LNCAP (cell line): ENCODE results near the gene HOXA5.

Experiments used
- CTCF ChIP-seq: fragments of 450-650 bp; IDR thresholded peaks from 2 replicates; pipeline ENCODE4 v1.5.1; 2017; ENCODE audit warnings: mild to moderate bottlenecking

Gene HOXA5

GRCh38 chr7:27116962-27117886 is 26.3 kb downstream of the HOXA5 start:
- TF ChIP-seq CTCF: no peak

- no peak for TF ChIP-seq CTCF
Observed at GRCh38 chr7:27116031-27116961, 27.2 kb downstream of the HOXA5 start.

- TF ChIP-seq CTCF: no peak
Observed at GRCh38 chr7:27115221-27116026, 28.1 kb downstream of the HOXA5 start.

GRCh38 chr7:27114881-27115220 is 28.6 kb downstream of the HOXA5 start:
- TF ChIP-seq CTCF: no peak

DNA sequence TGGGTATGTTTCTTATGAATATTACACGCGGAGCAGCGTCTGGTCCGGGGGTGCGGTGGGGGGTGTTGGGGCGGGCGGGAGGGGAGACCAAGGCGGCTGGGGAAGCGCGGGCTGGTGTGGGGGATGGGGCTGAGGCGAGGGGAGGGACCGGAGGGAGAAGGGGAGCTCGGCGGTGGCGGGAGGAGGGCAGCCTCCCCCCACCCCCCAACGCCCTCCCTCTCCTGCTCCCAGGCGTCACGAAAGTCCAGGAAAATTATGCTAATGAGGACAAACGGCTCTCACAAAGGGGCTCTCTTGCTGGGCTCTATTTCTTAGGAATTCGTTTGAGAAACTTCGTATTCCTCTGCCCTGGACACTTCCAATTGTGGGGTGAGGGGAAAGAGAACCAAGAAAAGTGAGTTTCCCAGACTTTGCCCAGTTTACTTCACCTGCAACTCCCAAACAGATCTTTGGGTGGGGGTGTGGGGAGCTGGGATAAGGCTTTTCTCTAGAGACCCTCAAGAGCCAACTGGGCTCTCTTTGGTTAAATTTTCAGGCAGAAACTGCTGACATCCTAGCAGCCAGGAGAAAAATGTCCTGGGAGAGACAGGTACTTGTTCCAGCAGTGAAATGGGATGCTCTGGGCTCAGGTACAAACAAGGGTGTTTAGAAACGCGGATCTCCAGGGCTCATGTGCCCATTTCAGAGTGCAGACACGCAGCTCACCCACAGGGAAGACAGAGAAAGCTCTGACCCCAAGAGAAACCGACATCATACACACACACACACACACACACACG is 29.3 kb downstream of the HOXA5 start:
- no peak for TF ChIP-seq CTCF

DNA sequence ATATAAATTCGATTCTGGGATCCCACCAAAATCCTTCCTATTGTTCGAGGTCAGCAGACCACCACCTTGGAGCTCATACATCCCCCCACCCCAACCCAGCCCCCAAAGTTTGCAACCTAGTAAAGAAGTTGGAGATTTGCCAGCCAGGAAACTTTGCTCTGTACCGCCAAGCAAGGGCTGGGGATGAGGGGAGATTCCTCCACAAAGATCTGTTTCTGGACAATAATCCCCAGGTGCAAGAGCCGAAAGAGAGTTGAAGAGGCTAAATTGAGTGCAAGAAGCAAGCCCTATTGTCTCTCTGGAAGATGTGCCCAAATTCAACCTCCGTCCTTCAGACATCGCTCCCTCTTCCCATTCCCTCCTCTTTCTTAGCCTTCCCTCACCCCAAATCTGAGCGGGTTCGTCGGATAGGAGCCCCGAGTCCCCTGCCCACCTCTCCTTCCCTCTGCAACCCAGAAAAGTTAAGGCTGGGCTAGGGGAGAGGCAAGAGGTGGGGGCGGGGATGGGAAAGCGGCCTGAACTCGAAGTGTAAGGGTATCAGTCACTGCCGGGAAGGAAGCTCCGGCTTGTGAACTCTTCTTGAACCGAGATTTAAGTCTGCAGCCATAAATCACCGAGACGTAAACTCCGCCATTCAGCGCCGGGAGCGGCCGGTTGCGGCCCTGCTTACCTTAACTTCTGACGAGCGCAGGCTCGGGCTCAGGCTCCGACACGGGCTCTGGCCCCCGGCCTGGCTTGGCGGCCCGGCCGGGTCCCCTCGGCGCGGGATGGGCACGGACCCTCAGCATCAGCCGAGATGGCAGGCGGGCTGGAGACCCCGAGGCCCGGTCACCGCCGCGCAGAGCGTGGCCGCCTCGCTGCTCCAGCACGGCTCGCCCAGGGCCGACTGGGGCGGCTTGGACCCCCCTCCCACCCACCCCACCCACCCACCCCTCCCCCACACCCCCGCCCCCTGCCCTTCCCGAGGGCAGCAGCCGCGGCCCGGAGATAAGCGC is 30.2 kb downstream of the HOXA5 start:
- no peak for TF ChIP-seq CTCF
